Measurements from ENCODE around the gene CD101. TPM values are rescaled to one million over a fixed set of nuclear protein-coding genes. Genes with fewer than 3 reads are reported as not detected.

Gene CD101
- polyA plus RNA-seq, 3 donors = 27.2 to 101 (median 54.7) TPM

- peak overlapping the region; percentile 78 for H3K4me2 ChIP-seq (replicated peaks; ENCODE audit: extremely low read depth, low read length, poor library complexity, severe bottlenecking)
- H2AFZ ChIP-seq (ENCODE audit: insufficient read depth, low read depth, low read length, poor library complexity, severe bottlenecking) = no peak overlapping the region
- intact Hi-C loops (cut with micrococcal nuclease) = loop anchor here in 1 of 2 donors (1.0 to 10.0 kb wide), 3 partner anchors 13 to 429 kb away; partner anchors contain the start of gene CD58
- Mint-ChIP-seq H3K27me3 (ENCODE audit: low read depth in 3 of 3) (peaks cover 0 to 6% (median 2%) of the 10 kb centered on the region in 3 donors), H3K36me3 (peaks cover 4 to 8% of the 10 kb centered on the region in 2 donors), H3K27ac (peak overlapping the region; percentile 97 to 99 (median 99)), H3K9me3 (peaks cover 0 to 2% (median 0%) of the 10 kb centered on the region in 7 donors), H3K4me1 (peaks cover 87% of the 10 kb centered on the region), H3K4me3 (peak overlapping the region; percentile 67 to 90)
- no peak for TF ChIP-seq CTCF (IDR thresholded peaks at IDR 0.05)
- peaks cover 34% of the 10 kb centered on the region for H3K79me2 ChIP-seq (ENCODE audit: insufficient read depth, low read length)
- no peaks in the 10 kb centered on the region for H4K20me1 ChIP-seq (ENCODE audit: insufficient read depth, low read length)
- H3K27ac ChIP-seq (ENCODE audit: low read depth in 1 of 2, low read length in 2 of 2) = peak overlapping the region; percentile 87 to 92
- no peaks in the 10 kb centered on the region for H3K9me3 ChIP-seq (replicated peaks in 1 of 2; ENCODE audit: control insufficient read depth in 1 of 2, insufficient read depth in 1 of 2, low read length in 2 of 2)
- no peaks in the 10 kb centered on the region for H3K27me3 ChIP-seq (ENCODE audit: control insufficient read depth in 2 of 2, insufficient read depth in 2 of 2, low read length in 2 of 2)
- DNase-seq = peak; percentile 87 to 98 (median 92)
- peaks cover 84 to 94% of the 10 kb centered on the region in 2 donors for H3K4me1 ChIP-seq (ENCODE audit: control insufficient read depth in 1 of 2, insufficient read depth in 2 of 2, low read length in 2 of 2)
- 8% methylated on average over 2 of the region's 2 CpGs for WGBS (ENCODE audit: insufficient coverage)
- H3K36me3 ChIP-seq (replicated peaks in 1 of 2; ENCODE audit: control insufficient read depth in 1 of 2, insufficient read depth in 2 of 2, low read length in 2 of 2) = no peaks in the 10 kb centered on the region
- H3K4me3 ChIP-seq (replicated peaks in 1 of 3; ENCODE audit: low read depth in 2 of 3, low read length in 3 of 3) = peak overlapping the region in 2 of 3 experiments; percentile 4 to 75
- H3K9ac ChIP-seq (ENCODE audit: insufficient read depth, low read length, poor library complexity, severe bottlenecking) = peak overlapping the region; percentile 23
These were observed 1.8 kb downstream of the CD101 start for GRCh38 chr1:117003223-117003875.

GRCh38 chr1:117007719-117008013, 6.1 kb downstream of the CD101 start:
- H3K36me3 ChIP-seq (replicated peaks in 1 of 2; ENCODE audit: control insufficient read depth in 1 of 2, insufficient read depth in 2 of 2, low read length in 2 of 2) = peaks cover 8 to 24% of the 10 kb centered on the region in 2 donors
- H3K9me3 Mint-ChIP-seq = peaks cover 0 to 3% (median 2%) of the 10 kb centered on the region in 7 donors
- DNase-seq = no peak
- peaks cover 0 to 1% (median 0%) of the 10 kb centered on the region in 3 donors for H3K27me3 Mint-ChIP-seq (ENCODE audit: low read depth in 3 of 3)
- no peak overlapping the region for H3K4me3 Mint-ChIP-seq
- no peaks in the 10 kb centered on the region for H3K27me3 ChIP-seq (ENCODE audit: control insufficient read depth in 2 of 2, insufficient read depth in 2 of 2, low read length in 2 of 2)
- peaks cover 73% of the 10 kb centered on the region for H3K4me1 Mint-ChIP-seq
- H4K20me1 ChIP-seq (ENCODE audit: insufficient read depth, low read length) = no peaks in the 10 kb centered on the region
- no peaks in the 10 kb centered on the region for H3K9me3 ChIP-seq (replicated peaks in 1 of 2; ENCODE audit: control insufficient read depth in 1 of 2, insufficient read depth in 1 of 2, low read length in 2 of 2)
- peak overlapping the region; percentile 90 to 95 (median 92) for H3K27ac Mint-ChIP-seq
- peaks cover 28 to 35% of the 10 kb centered on the region in 2 donors for H3K36me3 Mint-ChIP-seq
- H3K4me1 ChIP-seq (ENCODE audit: control insufficient read depth in 1 of 2, insufficient read depth in 2 of 2, low read length in 2 of 2) = peaks cover 76 to 84% of the 10 kb centered on the region in 2 donors
- no peak for TF ChIP-seq CTCF (IDR thresholded peaks at IDR 0.05)
- no peak overlapping the region for H2AFZ ChIP-seq (ENCODE audit: insufficient read depth, low read depth, low read length, poor library complexity, severe bottlenecking)
- peak overlapping the region; percentile 51 for H3K4me2 ChIP-seq (replicated peaks; ENCODE audit: extremely low read depth, low read length, poor library complexity, severe bottlenecking)
- intact Hi-C loops (cut with micrococcal nuclease) = loop anchor here in 1 of 2 donors (10.0 kb wide), 1 partner anchor 433 kb away; the partner anchor contains the start of gene CD58
- H3K79me2 ChIP-seq (ENCODE audit: insufficient read depth, low read length) = peaks cover 28% of the 10 kb centered on the region
- H3K27ac ChIP-seq (ENCODE audit: low read depth in 1 of 2, low read length in 2 of 2) = peak overlapping the region; percentile 68 to 80
- H3K9ac ChIP-seq (ENCODE audit: insufficient read depth, low read length, poor library complexity, severe bottlenecking) = no peak overlapping the region
- peak overlapping the region in 1 of 3 experiments; percentile 29 for H3K4me3 ChIP-seq (replicated peaks in 1 of 3; ENCODE audit: low read depth in 2 of 3, low read length in 3 of 3)
- WGBS (ENCODE audit: insufficient coverage) = no CpG with 5 or more reads among the region's 2 CpGs

All from CD14-positive monocyte (primary cell).